ENCODE results near the gene CDK14. TPM values are rescaled to one million over a fixed set of nuclear protein-coding genes. Genes with fewer than 3 reads are reported as not detected.

The CDK14 gene
- total and polyA plus RNA-seq, 9 donors: 12.6 to 54.1 (median 43.8) TPM

GRCh38 chr7:91226411-91226810, 630.3 kb downstream of the CDK14 start:
- H3K9me3 ChIP-seq: no peaks in the 10 kb centered on the region
- intact Hi-C loops (cut with DNase I): no loop called here
- no peak overlapping the region for H3K4me3 ChIP-seq
- H3K36me3 ChIP-seq: no peaks in the 10 kb centered on the region
- no peak overlapping the region for H3K27ac ChIP-seq
- WGBS, 3 donors: 63 to 72% (median 65%) methylated on average over 2 of the region's 2 CpGs
- no peaks in the 10 kb centered on the region for H3K27me3 ChIP-seq
- no peak for TF ChIP-seq CTCF (IDR thresholded peaks at IDR 0.05)
- no peak for TF ChIP-seq EP300 (IDR thresholded peaks at IDR 0.05)
- no peak for TF ChIP-seq POLR2A (IDR thresholded peaks at IDR 0.05)
- no peaks in the 10 kb centered on the region for H3K4me1 ChIP-seq (ENCODE audit: insufficient read depth)
- DNase-seq: no peak

- intact Hi-C loops (cut with DNase I): no loop called here
- no peak for DNase-seq
- TF ChIP-seq EP300 (IDR thresholded peaks at IDR 0.05) (no peak), POLR2A (IDR thresholded peaks at IDR 0.05) (no peak), CTCF (IDR thresholded peaks at IDR 0.05) (no peak)
Observed at GRCh38 chr7:91228327-91228726, 632.2 kb downstream of the CDK14 start.

GRCh38 chr7:91228927-91229558, 632.9 kb downstream of the CDK14 start:
- WGBS, 3 donors: 90 to 93% (median 90%) methylated on average over 2 of the region's 2 CpGs
- Histone ChIP-seq H3K4me3 (no peak overlapping the region), H3K36me3 (no peaks in the 10 kb centered on the region), H3K9me3 (no peaks in the 10 kb centered on the region), H3K27ac (no peak overlapping the region), H3K4me1 (ENCODE audit: insufficient read depth) (no peaks in the 10 kb centered on the region), H3K27me3 (no peaks in the 10 kb centered on the region)
- intact Hi-C loops (cut with DNase I): no loop called here
- DNase-seq: no peak
- TF ChIP-seq CTCF (IDR thresholded peaks at IDR 0.05) (no peak), EP300 (IDR thresholded peaks at IDR 0.05) (no peak), POLR2A (IDR thresholded peaks at IDR 0.05) (no peak)

More at GRCh38 chr7:91228327-91228726, 632.2 kb downstream of the CDK14 start:
- no peaks in the 10 kb centered on the region for H3K36me3 ChIP-seq
- no peaks in the 10 kb centered on the region for H3K4me1 ChIP-seq (ENCODE audit: insufficient read depth)
- no peak overlapping the region for H3K27ac ChIP-seq
- no peaks in the 10 kb centered on the region for H3K9me3 ChIP-seq
- no peak overlapping the region for H3K4me3 ChIP-seq
- WGBS, 3 donors: 67 to 86% (median 80%) methylated on average over 2 of the region's 2 CpGs
- no peaks in the 10 kb centered on the region for H3K27me3 ChIP-seq

GRCh38 chr7:91230100-91230499, 634.0 kb downstream of the CDK14 start:
- no peaks in the 10 kb centered on the region for H3K9me3 ChIP-seq
- no peak for DNase-seq
- intact Hi-C loops (cut with DNase I): no loop called here
- no peaks in the 10 kb centered on the region for H3K4me1 ChIP-seq (ENCODE audit: insufficient read depth)
- H3K36me3 ChIP-seq: no peaks in the 10 kb centered on the region
- H3K27me3 ChIP-seq: no peaks in the 10 kb centered on the region
- no peak overlapping the region for H3K4me3 ChIP-seq
- no peak for TF ChIP-seq EP300 (IDR thresholded peaks at IDR 0.05)
- no peak for TF ChIP-seq POLR2A (IDR thresholded peaks at IDR 0.05)
- no peak for TF ChIP-seq CTCF (IDR thresholded peaks at IDR 0.05)
- WGBS, 3 donors: 90 to 94% (median 92%) methylated on average over 2 of the region's 2 CpGs
- no peak overlapping the region for H3K27ac ChIP-seq

Measured in ovary (tissue), 9 donors.